HUES64 (cell line): Measurements from ENCODE around the gene ARCN1. TPM values are rescaled to one million over a fixed set of nuclear protein-coding genes. Genes with fewer than 3 reads are reported as not detected.

Source experiments
- H3K27ac ChIP-seq: 2 replicates; pipeline ENCODE4 v1.7.0; 2013; ENCODE audit warnings: low read depth, low read length, inconsistent platforms
- H3K27me3 ChIP-seq: 2 replicates; pipeline ENCODE4 v1.6.1; 2013; ENCODE audit warnings: mild to moderate bottlenecking, low read length; ENCODE audit not compliant: insufficient read depth
- H3K36me3 ChIP-seq: 2 replicates; pipeline ENCODE4 v1.6.1; 2013; ENCODE audit warnings: mild to moderate bottlenecking, low read length; ENCODE audit not compliant: insufficient read depth
- H3K4me1 ChIP-seq: 2 replicates; pipeline ENCODE4 v1.6.1; 2013; ENCODE audit warnings: mild to moderate bottlenecking, low read length, moderate library complexity; ENCODE audit not compliant: insufficient read depth
- H3K4me3 ChIP-seq: 2 replicates; pipeline ENCODE4 v1.5.1; 2013; ENCODE audit warnings: mild to moderate bottlenecking, low read length, moderate library complexity
- H3K9ac ChIP-seq: 2 replicates; pipeline ENCODE4 v1.6.1; 2013; ENCODE audit warnings: mild to moderate bottlenecking, low read depth, low read length
- H3K9me3 ChIP-seq: 2 replicates; pipeline ENCODE4 v1.6.1; 2013; ENCODE audit warnings: low read depth, low read length; ENCODE audit not compliant: insufficient read depth
- WGBS: fragments of 150-250, 120-280 bp; methylation state at CpG from one replicate; pipeline ENCODE4 v1.1.7; 2013; ENCODE audit warnings: missing lambda C conversion rate; 5-methylcytosine and 5-hydroxymethylcytosine counted together
- polyA plus RNA-seq, 2 experiments: library from polyadenylated mRNA; stranded (reverse); fragments of 50-300 nt; gene quantifications; one replicate each; pipeline ENCODE4 v1.2.3, GENCODE V29; 2013

The ARCN1 gene
- polyA plus RNA-seq (2013, experiment 1 of 2): 103 TPM
- polyA plus RNA-seq (2013, experiment 2 of 2): 113 TPM

DNA sequence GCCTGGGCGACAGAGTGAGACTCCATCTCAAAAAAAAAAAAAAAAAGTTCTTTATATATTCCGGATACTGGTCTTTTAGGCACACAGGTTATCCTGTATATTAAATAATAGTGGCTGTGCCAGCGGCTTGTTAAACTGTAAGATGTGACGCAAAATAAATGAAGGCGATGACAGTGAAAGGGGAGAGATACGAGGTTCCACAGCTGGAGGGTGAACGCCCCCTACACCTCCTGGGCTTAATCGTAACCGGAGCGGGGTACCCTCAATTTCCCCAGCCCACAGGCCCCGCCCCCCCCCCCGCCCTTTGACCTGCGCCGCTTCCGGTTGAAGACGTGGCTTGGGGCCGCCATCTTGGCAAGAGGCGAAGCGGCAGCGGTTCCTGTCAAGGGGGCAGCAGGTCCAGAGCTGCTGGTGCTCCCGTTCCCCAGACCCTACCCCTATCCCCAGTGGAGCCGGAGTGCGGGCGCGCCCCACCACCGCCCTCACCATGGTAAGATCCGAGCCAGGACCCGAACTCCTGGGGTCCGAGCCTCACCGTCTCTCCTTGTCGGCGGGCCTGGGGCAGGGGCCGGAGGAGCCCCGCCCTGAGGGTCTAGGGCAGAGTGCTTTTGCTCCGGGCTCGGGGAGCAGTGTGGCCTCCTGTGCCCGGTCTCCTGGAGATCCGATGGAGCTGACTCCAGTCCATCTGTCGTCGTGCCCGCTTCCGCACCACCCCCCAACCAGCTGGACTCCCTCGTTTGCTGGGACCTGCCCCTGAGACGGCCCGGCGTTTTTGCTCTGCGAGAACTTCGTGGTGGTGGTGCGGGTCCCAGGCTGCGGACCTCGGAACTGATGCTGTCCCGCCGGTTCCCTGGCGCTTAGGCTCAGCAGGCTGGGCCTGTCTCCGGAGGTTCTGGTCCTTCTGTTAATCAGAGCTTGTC is at the start of gene ARCN1:
Gene ARCN1, plus strand, starts transcription at position 349 of the 920 bp plus-strand sequence. Its CDS starts 139 bp downstream, at position 488.
- Histone ChIP-seq H3K36me3 (0 out of 2 replicates have a peak, but pooled peaks cover under 1% of the 10 kb centered on the region), H3K9me3 (no peaks in the 10 kb centered on the region), H3K4me1 (peaks cover 12% of the 10 kb centered on the region), H3K27me3 (no peaks in the 10 kb centered on the region), H3K9ac (peak within 1 kb of the TSS; percentile 93), H3K27ac (peak within 1 kb of the TSS; percentile 93), H3K4me3 (peak within 1 kb of the TSS; percentile 92)
- WGBS: under 1% methylated on average over 49 of the region's 55 CpGs

DNA sequence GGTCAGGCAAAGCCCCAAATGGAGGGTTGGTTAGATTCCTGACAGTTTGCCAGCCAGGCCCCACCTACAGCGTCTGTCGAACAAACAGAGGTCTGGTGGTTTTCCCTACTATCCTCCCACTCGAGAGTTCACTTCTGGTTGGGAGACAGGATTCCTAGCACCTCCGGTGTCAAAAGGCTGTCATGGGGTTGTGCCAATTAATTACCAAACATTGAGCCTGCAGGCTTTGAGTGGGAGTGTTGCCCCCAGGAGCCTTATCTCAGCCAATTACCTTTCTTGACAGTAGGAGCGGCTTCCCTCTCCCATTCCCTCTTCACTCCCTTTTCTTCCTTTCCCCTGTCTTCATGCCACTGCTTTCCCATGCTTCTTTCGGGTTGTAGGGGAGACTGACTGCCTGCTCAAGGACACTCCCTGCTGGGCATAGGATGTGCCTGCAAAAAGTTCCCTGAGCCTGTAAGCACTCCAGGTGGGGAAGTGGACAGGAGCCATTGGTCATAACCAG is 49.6 kb upstream of the ARCN1 start:
- 81% methylated on average over 6 of the region's 6 CpGs for WGBS
- no peak overlapping the region for H3K4me3 ChIP-seq
- no peaks in the 10 kb centered on the region for H3K9me3 ChIP-seq
- no peak overlapping the region for H3K9ac ChIP-seq
- H3K27ac ChIP-seq: no peak overlapping the region
- H3K36me3 ChIP-seq: peaks cover 73% of the 10 kb centered on the region
- no peaks in the 10 kb centered on the region for H3K4me1 ChIP-seq
- H3K27me3 ChIP-seq: no peaks in the 10 kb centered on the region

DNA sequence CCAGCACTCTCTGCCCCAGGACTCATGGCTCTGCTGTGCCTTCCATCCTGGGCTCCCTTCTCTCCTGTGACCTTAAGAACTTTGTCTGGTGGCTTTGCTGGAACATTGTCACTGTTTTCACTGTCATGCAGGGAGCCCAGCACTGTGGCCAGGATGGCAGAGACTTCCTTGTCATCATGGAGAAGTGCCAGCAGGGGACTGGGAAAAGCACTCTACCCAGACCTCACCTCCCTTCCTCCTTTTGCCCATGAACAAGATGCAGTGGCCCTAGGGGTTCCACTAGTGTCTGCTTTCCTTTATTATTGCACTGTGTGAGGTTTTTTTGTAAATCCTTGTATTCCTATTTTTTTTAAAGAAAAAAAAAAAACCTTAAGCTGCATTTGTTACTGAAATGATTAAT is 47.9 kb upstream of the ARCN1 start:
- Histone ChIP-seq H3K9ac (no peak overlapping the region), H3K4me1 (0 out of 2 replicates have a peak, but pooled peaks cover 2% of the 10 kb centered on the region), H3K4me3 (no peak overlapping the region), H3K27ac (no peak overlapping the region), H3K36me3 (peaks cover 59% of the 10 kb centered on the region), H3K9me3 (no peaks in the 10 kb centered on the region), H3K27me3 (no peaks in the 10 kb centered on the region)

DNA sequence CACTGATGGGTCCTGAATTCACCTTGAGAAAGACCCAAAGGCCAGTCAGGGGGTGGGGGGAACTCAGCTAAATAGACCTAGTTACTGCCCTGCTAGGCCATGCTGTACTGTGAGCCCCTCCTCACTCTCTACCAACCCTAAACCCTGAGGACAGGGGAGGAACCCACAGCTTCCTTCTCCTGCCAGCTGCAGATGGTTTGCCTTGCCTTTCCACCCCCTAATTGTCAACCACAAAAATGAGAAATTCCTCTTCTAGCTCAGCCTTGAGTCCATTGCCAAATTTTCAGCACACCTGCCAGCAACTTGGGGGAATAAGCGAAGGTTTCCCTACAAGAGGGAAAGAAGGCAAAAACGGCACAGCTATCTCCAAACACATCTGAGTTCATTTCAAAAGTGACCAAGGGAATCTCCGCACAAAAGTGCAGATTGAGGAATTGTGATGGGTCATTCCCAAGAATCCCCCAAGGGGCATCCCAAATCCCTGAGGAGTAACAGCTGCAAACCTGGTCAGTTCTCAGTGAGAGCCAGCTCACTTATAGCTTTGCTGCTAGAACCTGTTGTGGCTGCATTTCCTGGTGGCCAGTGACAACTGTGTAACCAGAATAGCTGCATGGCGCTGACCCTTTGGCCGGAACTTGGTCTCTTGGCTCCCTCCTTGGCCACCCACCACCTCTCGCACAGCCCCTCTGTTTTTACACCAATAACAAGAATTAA is 47.3 kb upstream of the ARCN1 start:
- H3K4me3 ChIP-seq: no peak overlapping the region
- 92% methylated on average over 6 of the region's 6 CpGs for WGBS
- no peak overlapping the region for H3K9ac ChIP-seq
- no peak overlapping the region for H3K27ac ChIP-seq
- peaks cover 7% of the 10 kb centered on the region; the same call in 1 of the 2 replicates for H3K4me1 ChIP-seq
- no peaks in the 10 kb centered on the region for H3K9me3 ChIP-seq
- no peaks in the 10 kb centered on the region; the same call in 1 of the 2 replicates for H3K27me3 ChIP-seq
- peaks cover 53% of the 10 kb centered on the region for H3K36me3 ChIP-seq

DNA sequence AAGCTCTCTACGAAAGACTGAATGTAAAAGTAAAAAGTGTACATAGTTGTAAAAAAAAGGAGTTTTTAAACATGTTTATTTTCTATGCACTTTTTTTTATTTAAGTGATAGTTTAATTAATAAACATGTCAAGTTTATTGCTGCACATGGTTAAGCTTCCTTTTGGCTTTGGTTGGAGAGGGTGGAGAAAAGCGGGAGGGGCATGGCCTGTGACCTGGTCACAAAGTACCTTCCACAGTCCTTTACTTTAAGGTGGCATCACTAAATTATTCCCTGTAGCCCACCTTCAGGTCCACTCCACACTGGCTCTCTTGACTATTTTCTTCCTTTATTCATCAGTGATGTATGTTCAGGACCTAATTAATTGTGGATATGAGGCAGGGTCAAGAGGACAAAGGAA is 45.5 kb upstream of the ARCN1 start:
- Histone ChIP-seq H3K4me3 (no peak overlapping the region), H3K27me3 (peaks cover 3% of the 10 kb centered on the region; the same call in 1 of the 2 replicates), H3K9ac (no peak overlapping the region), H3K9me3 (no peaks in the 10 kb centered on the region), H3K4me1 (peaks cover 12% of the 10 kb centered on the region), H3K27ac (no peak overlapping the region), H3K36me3 (peaks cover 36% of the 10 kb centered on the region)
- 100% methylated on average over 1 of the region's 2 CpGs for WGBS

DNA sequence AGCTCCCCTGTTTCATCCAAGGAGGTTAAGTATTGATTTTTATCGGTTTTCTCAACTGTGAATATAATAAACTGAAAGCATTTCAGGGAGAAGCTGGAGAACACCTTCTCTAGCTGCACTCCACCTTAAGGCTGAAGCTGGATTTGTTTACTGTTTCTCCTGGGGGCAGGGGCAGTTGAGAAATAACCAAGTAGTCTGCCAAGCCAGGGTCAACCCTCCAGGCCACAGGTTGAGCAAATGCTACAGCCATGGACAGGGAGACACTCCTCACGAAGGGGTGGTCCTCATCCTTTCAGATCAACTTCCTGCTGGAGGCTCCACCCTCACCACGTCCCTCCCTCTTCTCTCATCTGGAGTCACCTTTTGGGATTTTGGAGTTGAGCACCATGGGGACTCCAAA is 45.1 kb upstream of the ARCN1 start, which contains the start of gene TTC36:
Gene TTC36, plus strand, starts transcription at position 366 of the 400 bp plus-strand sequence. Its CDS starts 21 bp downstream, at position 387.
- H3K27me3 ChIP-seq: peaks cover 3% of the 10 kb centered on the region; the same call in 1 of the 2 replicates
- no peak within 1 kb of the TSS for H3K9ac ChIP-seq
- H3K27ac ChIP-seq: no peak within 1 kb of the TSS
- peaks cover 15% of the 10 kb centered on the region for H3K4me1 ChIP-seq
- H3K9me3 ChIP-seq: no peaks in the 10 kb centered on the region
- H3K36me3 ChIP-seq: peaks cover 32% of the 10 kb centered on the region
- 47% methylated on average over 2 of the region's 3 CpGs for WGBS
- no peak within 1 kb of the TSS for H3K4me3 ChIP-seq

DNA sequence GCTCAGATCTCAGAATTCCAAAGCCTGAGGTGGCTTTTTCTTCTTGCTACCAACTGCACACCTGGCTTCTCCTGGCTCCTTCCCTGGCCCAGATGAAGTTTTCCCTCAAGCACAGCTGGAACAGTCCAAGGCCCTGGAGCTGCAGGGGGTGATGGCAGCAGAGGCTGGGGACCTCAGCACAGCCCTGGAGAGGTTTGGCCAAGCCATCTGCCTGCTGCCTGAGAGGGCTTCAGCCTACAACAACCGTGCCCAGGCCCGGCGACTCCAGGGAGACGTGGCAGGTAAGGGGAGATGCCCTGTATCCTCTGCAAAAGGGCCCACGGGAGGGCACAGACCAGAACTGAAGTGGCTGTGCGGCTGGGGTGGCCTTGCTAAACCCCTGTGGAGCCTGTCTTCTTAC is 43.7 kb upstream of the ARCN1 start:
- peaks cover 15% of the 10 kb centered on the region for H3K4me1 ChIP-seq
- H3K27ac ChIP-seq: no peak overlapping the region
- peaks cover 18% of the 10 kb centered on the region for H3K36me3 ChIP-seq
- H3K27me3 ChIP-seq: peaks cover 3% of the 10 kb centered on the region; the same call in 1 of the 2 replicates
- H3K4me3 ChIP-seq: no peak overlapping the region
- no peaks in the 10 kb centered on the region for H3K9me3 ChIP-seq
- 92% methylated on average over 6 of the region's 6 CpGs for WGBS
- no peak overlapping the region for H3K9ac ChIP-seq

DNA sequence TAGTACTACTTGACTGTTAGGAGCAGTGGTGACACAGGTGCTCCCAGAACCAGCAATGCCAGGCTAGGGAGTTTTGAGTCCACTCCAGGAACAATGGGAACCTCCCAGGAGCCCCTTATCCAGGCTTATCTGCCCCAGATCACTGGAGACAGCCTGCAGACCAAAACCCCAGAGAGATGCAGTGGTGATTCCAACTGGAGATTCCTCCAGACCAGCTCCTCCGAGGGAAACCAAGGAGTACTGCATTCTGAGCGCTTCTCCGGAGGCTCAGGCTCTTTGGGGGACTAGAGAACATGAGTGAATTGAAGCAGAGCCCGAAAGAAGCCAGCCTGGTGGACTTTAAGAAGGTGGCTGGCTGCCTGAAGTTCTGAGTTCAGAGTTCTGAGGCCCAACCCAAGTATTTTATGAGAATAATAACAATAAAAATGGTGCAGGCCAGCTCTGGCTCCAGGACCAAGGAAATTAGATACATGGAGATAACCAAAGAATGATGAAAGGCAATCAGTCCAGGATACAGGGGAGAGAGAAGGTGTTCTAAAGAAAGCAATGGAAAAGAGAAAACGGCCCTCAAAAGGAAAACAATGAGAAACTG is 42.5 kb upstream of the ARCN1 start:
- peak overlapping the region; percentile 81; the same call in 1 of the 2 replicates for H3K9ac ChIP-seq

DNA sequence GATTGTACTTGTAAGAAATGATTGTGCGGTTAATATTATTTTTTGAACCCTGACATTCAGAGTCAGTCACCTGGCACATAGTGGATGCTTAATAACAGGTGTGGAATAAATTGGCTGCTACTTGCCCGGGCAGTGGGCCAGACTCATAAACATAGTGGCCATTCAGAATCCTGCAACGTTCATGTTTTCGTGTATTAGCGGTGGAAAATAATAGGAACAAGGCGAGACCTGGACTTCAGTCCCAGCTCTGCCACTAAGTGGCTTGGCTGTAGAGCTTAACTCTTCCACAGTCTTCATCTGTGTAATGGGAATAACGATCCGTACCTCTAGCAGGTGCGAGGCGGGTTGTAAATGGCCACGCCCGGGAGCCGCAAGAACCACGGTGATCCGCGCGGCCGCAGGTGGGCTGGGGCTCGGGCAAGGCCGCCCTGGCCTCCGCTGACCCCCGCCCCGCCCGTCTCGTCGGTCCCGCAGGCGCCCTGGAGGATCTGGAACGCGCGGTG is 42.0 kb upstream of the ARCN1 start:
- WGBS: 8% methylated on average over 31 of the region's 31 CpGs
- Histone ChIP-seq H3K9ac (peak overlapping the region; percentile 81), H3K4me3 (peak overlapping the region; percentile 82), H3K36me3 (peaks cover 2% of the 10 kb centered on the region), H3K27ac (no peak overlapping the region), H3K27me3 (peaks cover 3% of the 10 kb centered on the region; the same call in 1 of the 2 replicates), H3K4me1 (peaks cover 15% of the 10 kb centered on the region), H3K9me3 (no peaks in the 10 kb centered on the region)

More for the DNA sequence above, 42.5 kb upstream of the ARCN1 start:
- no peaks in the 10 kb centered on the region for H3K9me3 ChIP-seq
- no peak overlapping the region for H3K27ac ChIP-seq
- H3K4me3 ChIP-seq: peak overlapping the region; percentile 82
- H3K27me3 ChIP-seq: peaks cover 3% of the 10 kb centered on the region; the same call in 1 of the 2 replicates
- WGBS: 78% methylated on average over 5 of the region's 5 CpGs
- peaks cover 6% of the 10 kb centered on the region; the same call in 1 of the 2 replicates for H3K36me3 ChIP-seq
- peaks cover 15% of the 10 kb centered on the region for H3K4me1 ChIP-seq
